Neural cell (in vitro differentiated cells): Measurements from ENCODE around the gene PDIA3. TPM values are rescaled to one million over a fixed set of nuclear protein-coding genes. Genes with fewer than 3 reads are reported as not detected.

Experiments used
- H2AFZ ChIP-seq: fragments of 200-600, 300-800 bp; sonication (generic), shearing (Covaris generic); 2 replicates; pipeline ENCODE4 v1.6.0; 2014; ENCODE audit warnings: low read depth, mild to moderate bottlenecking, antibody characterized with exemption, low read length, moderate library complexity
- H3F3A ChIP-seq: fragments of 200-600 bp; shearing (Covaris generic); 2 replicates; pipeline ENCODE4 v1.6.1; 2016; ENCODE audit warnings: mild to moderate bottlenecking, moderate library complexity, mixed read lengths, antibody characterized with exemption, low read length; ENCODE audit not compliant: insufficient read depth, poor library complexity, severe bottlenecking
- H3K27ac ChIP-seq: fragments of 200-600, 300-800 bp; sonication (generic), shearing (Covaris generic); 2 replicates; pipeline ENCODE4 v1.5.1; 2014; ENCODE audit warnings: mild to moderate bottlenecking, low read length, moderate library complexity
- H3K27me3 ChIP-seq: fragments of 300-800, 200-600 bp; sonication (generic), shearing (Covaris generic); 2 replicates; pipeline ENCODE4 v1.6.0; 2014; ENCODE audit warnings: mild to moderate bottlenecking, low read depth, low read length, moderate library complexity; ENCODE audit not compliant: insufficient read depth
- H3K36me3 ChIP-seq: fragments of 300-800, 200-600 bp; sonication (generic), shearing (Covaris generic); 2 replicates; pipeline ENCODE4 v1.5.1; 2014; ENCODE audit warnings: mild to moderate bottlenecking, antibody characterized with exemption, low read length, moderate library complexity; ENCODE audit not compliant: insufficient read depth
- H3K4me2 ChIP-seq: fragments of 300-800, 200-600 bp; sonication (generic), shearing (Covaris generic); 2 replicates; pipeline ENCODE4 v1.6.0; 2014; ENCODE audit warnings: mild to moderate bottlenecking, low read length
- H3K4me3 ChIP-seq: fragments of 300-800, 200-600 bp; sonication (generic), shearing (Covaris generic); 2 replicates; pipeline ENCODE4 v1.5.1; 2014; ENCODE audit warnings: mild to moderate bottlenecking, low read length, moderate library complexity
- H3K79me2 ChIP-seq: fragments of 200-600 bp; shearing (Covaris generic); replicated peaks from 2 replicates; pipeline ENCODE4 v1.6.0; 2014; ENCODE audit warnings: mild to moderate bottlenecking, low read length, moderate library complexity; ENCODE audit not compliant: insufficient read depth
- H3K9ac ChIP-seq: fragments of 300-800, 200-600 bp; sonication (generic), shearing (Covaris generic); 2 replicates; pipeline ENCODE4 v1.6.1; 2016; ENCODE audit warnings: mild to moderate bottlenecking, low read length, mixed read lengths
- H3K9me2 ChIP-seq: fragments of 200-600 bp; shearing (Covaris generic); 2 replicates; pipeline ENCODE4 v1.6.1; 2016; ENCODE audit warnings: mild to moderate bottlenecking, low read length, mixed read lengths; ENCODE audit not compliant: insufficient read depth
- H3K9me3 ChIP-seq: fragments of 200-600, 300-800 bp; sonication (generic), shearing (Covaris generic); 2 replicates; pipeline ENCODE4 v1.6.1; 2016; ENCODE audit warnings: mild to moderate bottlenecking, mixed run types, low read length, moderate library complexity, mixed read lengths
- H4K20me1 ChIP-seq: fragments of 200-600 bp; shearing (Covaris generic); 2 replicates; pipeline ENCODE4 v1.6.1; 2016; ENCODE audit warnings: mild to moderate bottlenecking, mixed run types; ENCODE audit not compliant: insufficient read depth
- EP300 ChIP-seq: fragments of 450-650 bp; conservative IDR thresholded peaks from 2 replicates; pipeline ENCODE4 v1.6.1; 2014; ENCODE audit warnings: antibody characterized with exemption, mild to moderate bottlenecking, moderate library complexity; ENCODE audit not compliant: poor library complexity, severe bottlenecking
- EZH2 ChIP-seq: fragments of 200-600, 300-800 bp; shearing (Covaris generic), sonication (generic); IDR thresholded peaks from 2 replicates; pipeline ENCODE4 v1.6.1; 2014; ENCODE audit warnings: antibody characterized with exemption, low read length, borderline replicate concordance, mild to moderate bottlenecking; ENCODE audit not compliant: insufficient read depth, poor library complexity, severe bottlenecking
- MXI1 ChIP-seq: fragments of 450-650 bp; conservative IDR thresholded peaks from 2 replicates; pipeline ENCODE4 v1.6.1; 2014; ENCODE audit warnings: antibody characterized with exemption, mild to moderate bottlenecking; ENCODE audit not compliant: poor library complexity, severe bottlenecking
- POLR2AphosphoS5 ChIP-seq: IDR thresholded peaks from 2 replicates; pipeline ENCODE4 v1.6.1; 2012
- RAD21 ChIP-seq: fragments of 450-650 bp; conservative IDR thresholded peaks from 2 replicates; pipeline ENCODE4 v1.6.1; 2014; ENCODE audit warnings: antibody characterized with exemption, mild to moderate bottlenecking, moderate library complexity
- SMC3 ChIP-seq: fragments of 450-650 bp; conservative IDR thresholded peaks from 2 replicates; pipeline ENCODE4 v1.6.1; 2014; ENCODE audit warnings: antibody characterized with exemption, mild to moderate bottlenecking, moderate library complexity; ENCODE audit not compliant: poor library complexity
- TAF1 ChIP-seq: IDR thresholded peaks from 2 replicates; pipeline ENCODE4 v1.6.1; 2012; ENCODE audit warnings: low read depth
- polyA plus RNA-seq: library from polyadenylated mRNA; depleted of rRNA; stranded (reverse); fragments of >200 nt; gene quantifications from 2 replicates; pipeline ENCODE4 v1.2.3, GENCODE V29; 2014
- TF ChIP-seq, protein P1 (sequence below): IDR thresholded peaks from 2 replicates; pipeline ENCODE4 v1.6.1; 2012; ENCODE audit warnings: borderline replicate concordance
- TF ChIP-seq, protein P2 (sequence below): fragments of 450-650 bp; IDR thresholded peaks from 2 replicates; pipeline ENCODE4 v1.5.1; 2014; ENCODE audit warnings: antibody characterized with exemption, mild to moderate bottlenecking, moderate library complexity; ENCODE audit not compliant: poor library complexity, severe bottlenecking

Gene PDIA3
- polyA plus RNA-seq, 1 donor from 2014 or later, result 136 TPM

DNA sequence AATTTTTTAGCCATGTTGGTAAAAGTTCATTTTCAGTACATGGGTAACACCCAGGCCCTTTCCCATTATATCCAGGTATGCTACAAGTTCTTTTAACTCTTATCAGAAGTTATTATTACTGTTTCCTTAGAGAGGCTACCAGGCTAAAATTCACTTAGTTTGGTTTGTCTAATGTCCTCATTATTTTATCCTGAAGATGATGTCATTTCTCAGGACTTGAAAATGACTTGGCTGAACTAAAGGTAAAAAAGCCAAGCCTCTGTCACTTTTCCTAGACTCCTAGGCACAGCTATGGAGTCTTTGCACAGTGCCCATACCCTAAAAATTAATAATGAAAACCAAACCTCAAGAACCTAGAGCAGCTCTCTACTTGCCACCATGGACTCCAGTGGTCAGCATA lies 26.4 kb downstream of the PDIA3 start:
- no peak for TF ChIP-seq EZH2
- TF ChIP-seq, protein P1, sequence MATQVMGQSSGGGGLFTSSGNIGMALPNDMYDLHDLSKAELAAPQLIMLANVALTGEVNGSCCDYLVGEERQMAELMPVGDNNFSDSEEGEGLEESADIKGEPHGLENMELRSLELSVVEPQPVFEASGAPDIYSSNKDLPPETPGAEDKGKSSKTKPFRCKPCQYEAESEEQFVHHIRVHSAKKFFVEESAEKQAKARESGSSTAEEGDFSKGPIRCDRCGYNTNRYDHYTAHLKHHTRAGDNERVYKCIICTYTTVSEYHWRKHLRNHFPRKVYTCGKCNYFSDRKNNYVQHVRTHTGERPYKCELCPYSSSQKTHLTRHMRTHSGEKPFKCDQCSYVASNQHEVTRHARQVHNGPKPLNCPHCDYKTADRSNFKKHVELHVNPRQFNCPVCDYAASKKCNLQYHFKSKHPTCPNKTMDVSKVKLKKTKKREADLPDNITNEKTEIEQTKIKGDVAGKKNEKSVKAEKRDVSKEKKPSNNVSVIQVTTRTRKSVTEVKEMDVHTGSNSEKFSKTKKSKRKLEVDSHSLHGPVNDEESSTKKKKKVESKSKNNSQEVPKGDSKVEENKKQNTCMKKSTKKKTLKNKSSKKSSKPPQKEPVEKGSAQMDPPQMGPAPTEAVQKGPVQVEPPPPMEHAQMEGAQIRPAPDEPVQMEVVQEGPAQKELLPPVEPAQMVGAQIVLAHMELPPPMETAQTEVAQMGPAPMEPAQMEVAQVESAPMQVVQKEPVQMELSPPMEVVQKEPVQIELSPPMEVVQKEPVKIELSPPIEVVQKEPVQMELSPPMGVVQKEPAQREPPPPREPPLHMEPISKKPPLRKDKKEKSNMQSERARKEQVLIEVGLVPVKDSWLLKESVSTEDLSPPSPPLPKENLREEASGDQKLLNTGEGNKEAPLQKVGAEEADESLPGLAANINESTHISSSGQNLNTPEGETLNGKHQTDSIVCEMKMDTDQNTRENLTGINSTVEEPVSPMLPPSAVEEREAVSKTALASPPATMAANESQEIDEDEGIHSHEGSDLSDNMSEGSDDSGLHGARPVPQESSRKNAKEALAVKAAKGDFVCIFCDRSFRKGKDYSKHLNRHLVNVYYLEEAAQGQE, result no peak
- no peak for TF ChIP-seq TAF1
- TF ChIP-seq, protein P2, sequence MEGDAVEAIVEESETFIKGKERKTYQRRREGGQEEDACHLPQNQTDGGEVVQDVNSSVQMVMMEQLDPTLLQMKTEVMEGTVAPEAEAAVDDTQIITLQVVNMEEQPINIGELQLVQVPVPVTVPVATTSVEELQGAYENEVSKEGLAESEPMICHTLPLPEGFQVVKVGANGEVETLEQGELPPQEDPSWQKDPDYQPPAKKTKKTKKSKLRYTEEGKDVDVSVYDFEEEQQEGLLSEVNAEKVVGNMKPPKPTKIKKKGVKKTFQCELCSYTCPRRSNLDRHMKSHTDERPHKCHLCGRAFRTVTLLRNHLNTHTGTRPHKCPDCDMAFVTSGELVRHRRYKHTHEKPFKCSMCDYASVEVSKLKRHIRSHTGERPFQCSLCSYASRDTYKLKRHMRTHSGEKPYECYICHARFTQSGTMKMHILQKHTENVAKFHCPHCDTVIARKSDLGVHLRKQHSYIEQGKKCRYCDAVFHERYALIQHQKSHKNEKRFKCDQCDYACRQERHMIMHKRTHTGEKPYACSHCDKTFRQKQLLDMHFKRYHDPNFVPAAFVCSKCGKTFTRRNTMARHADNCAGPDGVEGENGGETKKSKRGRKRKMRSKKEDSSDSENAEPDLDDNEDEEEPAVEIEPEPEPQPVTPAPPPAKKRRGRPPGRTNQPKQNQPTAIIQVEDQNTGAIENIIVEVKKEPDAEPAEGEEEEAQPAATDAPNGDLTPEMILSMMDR, result no peak
- no peak for TF ChIP-seq SMC3
- no peak for TF ChIP-seq EP300
- no peak for TF ChIP-seq RAD21
- no peak for TF ChIP-seq MXI1
- no peak for TF ChIP-seq POLR2AphosphoS5
- Histone ChIP-seq H3K27ac (no peak overlapping the region), H3K27me3 (peaks cover 17% of the 10 kb centered on the region), H3F3A (no peaks in the 10 kb centered on the region), H3K36me3 (peaks cover 6% of the 10 kb centered on the region), H3K79me2 (no peaks in the 10 kb centered on the region), H3K4me2 (no peak overlapping the region), H4K20me1 (no peaks in the 10 kb centered on the region), H3K9me3 (no peaks in the 10 kb centered on the region), H2AFZ (no peak overlapping the region), H3K9me2 (no peaks in the 10 kb centered on the region), H3K4me3 (no peak overlapping the region), H3K9ac (no peak overlapping the region)

DNA sequence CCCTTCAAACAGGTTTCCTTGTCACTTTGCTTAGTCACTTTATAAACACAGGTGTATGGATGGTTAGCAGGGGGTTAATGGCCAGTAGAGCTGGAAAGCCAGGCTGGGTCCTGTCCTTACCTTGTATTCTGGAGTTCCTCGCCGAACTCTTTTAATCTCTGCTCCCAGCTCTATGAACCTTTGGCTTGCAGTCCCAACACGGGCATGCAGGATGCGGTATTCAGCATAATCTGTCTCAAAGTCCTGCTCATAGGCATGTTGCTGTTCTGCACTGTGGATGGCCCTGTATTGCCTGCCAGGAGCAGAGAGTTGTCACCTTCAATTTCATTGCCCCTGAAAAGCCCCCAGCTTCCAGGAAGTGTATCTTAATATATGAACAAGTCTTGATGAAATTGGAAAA lies 27.8 kb downstream of the PDIA3 start:
- no peak overlapping the region for H3K4me2 ChIP-seq
- no peaks in the 10 kb centered on the region for H3F3A ChIP-seq
- no peaks in the 10 kb centered on the region for H3K79me2 ChIP-seq
- peaks cover 6% of the 10 kb centered on the region for H3K36me3 ChIP-seq
- H3K9ac ChIP-seq, result no peak overlapping the region
- no peaks in the 10 kb centered on the region for H4K20me1 ChIP-seq
- H3K27ac ChIP-seq, result no peak overlapping the region
- no peak for TF ChIP-seq EP300
- no peak for TF ChIP-seq MXI1
- no peak for TF ChIP-seq SMC3
- TF ChIP-seq RAD21, result no peak
- TF ChIP-seq, protein P1, result no peak
- TF ChIP-seq EZH2, result no peak
- TF ChIP-seq POLR2AphosphoS5, result no peak
- TF ChIP-seq, protein P2, result no peak
- no peak for TF ChIP-seq TAF1
- H3K27me3 ChIP-seq, result peaks cover 18% of the 10 kb centered on the region
- no peaks in the 10 kb centered on the region for H3K9me2 ChIP-seq
- no peak overlapping the region for H3K4me3 ChIP-seq
- no peaks in the 10 kb centered on the region for H3K9me3 ChIP-seq
- no peak overlapping the region for H2AFZ ChIP-seq
